GM12891 (cell line): ENCODE data around the gene IL1RN.

Experiments
- PAX5 ChIP-seq: IDR thresholded peaks from 2 replicates; pipeline ENCODE4 v1.6.1; 2011; ENCODE audit warnings: low read length, moderate library complexity, mild to moderate bottlenecking; ENCODE audit not compliant: insufficient read depth, severe bottlenecking
- POLR2A ChIP-seq: IDR thresholded peaks from 2 replicates; pipeline ENCODE4 v1.6.1; 2011; ENCODE audit warnings: low read depth, low read length, control low read depth
- POLR2AphosphoS5 ChIP-seq: IDR thresholded peaks from 2 replicates; pipeline ENCODE4 v1.6.1; 2011; ENCODE audit warnings: low read depth, low read length, control low read depth
- SPI1 ChIP-seq: IDR thresholded peaks from 2 replicates; pipeline ENCODE4 v1.6.1; 2011; ENCODE audit warnings: low read depth, low read length, control low read depth
- TAF1 ChIP-seq: IDR thresholded peaks from 2 replicates; pipeline ENCODE4 v1.6.1; 2011; ENCODE audit warnings: low read depth, low read length, control low read depth

GRCh38 chr2:113169002-113169530 is 41.7 kb downstream of the IL1RN start:
- TF ChIP-seq POLR2AphosphoS5 (no peak), POLR2A (no peak), TAF1 (no peak), PAX5 (no peak), SPI1 (peak; percentile 57)
